Activated CD8-positive, alpha-beta memory T cell treated with anti-CD3 and anti-CD28 coated beads for 1 hour (primary cell): ENCODE results near the gene PRM2.

Source experiments
- DNase-seq, 2 donors: peaks; one replicate each; pipeline ENCODE4 v3.0.0-alpha.2; 2020; ENCODE audit warnings: low read depth in 1 of 2; ENCODE audit errors: extremely low read depth in 1 of 2

PRM2 gene

DNA sequence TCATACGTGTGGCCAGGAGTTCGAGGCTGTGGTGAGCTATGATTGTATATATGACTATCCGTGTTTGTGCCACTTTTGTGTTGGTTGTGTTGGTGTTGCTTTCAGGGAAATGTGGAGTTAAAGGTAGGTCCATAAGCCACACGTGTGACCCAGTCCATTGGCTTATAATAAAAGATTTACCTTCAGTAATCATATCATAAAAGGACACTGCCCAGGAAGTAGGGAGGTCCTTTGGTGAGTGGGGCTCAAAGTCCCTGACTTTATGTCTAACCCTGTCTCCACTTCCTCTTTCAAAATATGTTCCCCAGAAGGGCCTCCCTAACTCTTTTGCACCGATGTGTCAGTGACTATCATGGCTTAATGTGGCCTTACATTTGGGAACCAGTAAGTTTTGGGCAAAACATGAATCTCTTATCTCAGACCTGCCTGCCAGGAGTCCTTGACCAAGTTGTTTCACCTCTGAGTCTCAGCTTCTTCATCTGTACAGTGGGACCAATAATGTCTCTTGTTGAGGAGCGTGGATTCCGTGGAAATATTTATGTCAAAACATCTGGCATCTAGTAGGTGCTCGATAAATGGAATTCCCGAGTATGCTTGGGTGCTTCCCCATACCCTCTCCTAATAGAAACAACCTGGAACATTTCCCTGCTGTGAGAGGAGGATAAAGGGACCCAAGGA lies 12.0 kb downstream of the PRM2 start:
- no peak for DNase-seq

- no peak for DNase-seq
Measured at GRCh38 chr16:11263737-11264136, 12.5 kb downstream of the PRM2 start.

GRCh38 chr16:11262915-11263314 lies 13.4 kb downstream of the PRM2 start:
- no peak for DNase-seq

- DNase-seq = no peak
Measured at GRCh38 chr16:11260596-11260966, 15.7 kb downstream of the PRM2 start.

DNA sequence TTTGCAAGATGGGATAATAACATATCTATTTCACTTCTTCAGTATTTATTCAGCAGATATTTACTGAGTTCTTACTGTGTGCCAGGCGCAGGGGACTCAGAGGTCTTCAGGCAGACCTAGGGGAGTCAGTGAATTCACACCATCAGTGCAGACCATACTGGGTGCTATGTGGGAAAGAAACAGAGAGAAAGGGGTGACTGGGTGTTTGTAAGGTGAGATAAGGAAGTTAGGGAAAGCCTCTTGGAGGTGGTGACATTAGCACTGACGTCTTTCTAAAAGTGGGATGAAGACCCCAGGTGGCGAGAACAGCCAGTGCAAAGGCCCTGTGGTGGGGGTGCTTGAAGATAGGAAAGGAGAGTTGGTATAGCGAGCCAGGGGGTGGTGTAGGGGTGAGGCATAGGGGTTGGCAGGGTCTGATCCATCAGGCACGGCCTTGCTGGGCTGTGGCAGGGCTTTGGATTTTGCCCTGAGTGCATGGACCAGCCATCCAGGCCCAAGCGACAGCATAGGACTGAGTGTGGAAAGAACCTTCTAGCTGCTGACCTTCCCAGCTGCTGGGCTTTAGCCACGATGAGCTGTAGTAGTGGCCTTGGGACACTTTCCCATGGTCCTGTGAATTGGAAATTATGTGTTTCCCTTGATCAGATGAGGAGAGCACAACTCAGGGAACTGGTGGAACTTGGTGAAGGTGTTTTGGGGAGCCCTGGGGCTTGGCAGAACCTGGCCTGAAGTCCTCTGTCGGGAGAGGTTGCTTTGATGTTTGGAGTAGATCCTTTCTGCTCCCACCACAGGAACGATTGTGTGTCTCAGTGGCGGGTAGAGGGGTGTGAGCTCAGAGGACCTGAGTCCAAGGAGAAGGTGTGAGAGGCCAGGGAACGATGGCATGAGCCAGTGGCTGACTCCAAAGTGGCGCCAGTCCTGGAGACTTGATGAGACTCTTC lies 16.4 kb downstream of the PRM2 start:
- DNase-seq = no peak

DNA sequence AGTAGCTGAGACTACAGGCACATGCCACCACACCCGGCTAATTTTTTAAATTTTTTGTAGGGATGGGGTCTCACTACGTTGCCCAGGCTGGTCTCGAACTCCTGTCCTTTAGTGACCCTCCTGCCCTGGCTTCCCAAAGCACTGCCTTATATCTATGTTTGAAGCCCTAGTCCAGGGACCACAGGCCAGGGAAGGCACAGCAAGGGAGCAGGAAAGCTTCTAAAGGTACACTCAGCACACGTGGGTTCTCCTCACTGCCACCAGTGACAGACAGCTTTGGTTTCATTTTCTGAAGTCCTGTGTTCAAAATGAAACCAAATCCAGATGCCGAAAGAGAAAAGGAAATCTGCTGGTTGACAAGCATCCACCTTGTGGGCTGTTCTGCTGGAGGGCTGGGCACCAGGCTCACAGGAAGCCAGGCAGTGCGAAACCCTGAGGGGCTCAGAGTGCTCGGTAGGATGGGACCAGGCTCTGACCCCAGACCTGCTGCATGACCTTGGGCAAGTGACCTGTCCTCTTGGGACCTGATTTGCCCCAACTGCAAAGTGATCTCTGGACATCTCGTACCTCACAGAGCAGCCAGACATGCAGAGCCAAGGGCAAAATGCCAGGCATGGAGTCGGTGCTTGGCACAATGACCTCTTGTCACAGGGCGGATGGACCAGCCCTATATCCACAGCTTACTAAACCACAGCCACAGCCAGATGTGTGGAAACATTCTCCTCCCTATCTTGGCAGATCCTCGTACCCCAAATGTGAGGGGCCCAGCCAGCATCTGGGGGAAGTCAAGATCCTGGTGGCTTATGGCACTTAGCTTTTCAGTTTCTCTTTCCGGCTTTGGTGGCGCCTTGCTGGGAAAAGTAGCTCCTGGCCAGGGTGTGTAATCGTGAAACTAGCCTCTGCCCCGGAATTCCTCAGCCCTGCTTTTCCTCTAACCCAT lies 17.5 kb downstream of the PRM2 start:
- no peak for DNase-seq

- no peak for DNase-seq
Measured at GRCh38 chr16:11257131-11257938, 18.9 kb downstream of the PRM2 start.

- no peak for DNase-seq
Measured at GRCh38 chr16:11256661-11257130, 19.6 kb downstream of the PRM2 start.

- DNase-seq = peak; percentile 58 to 84
Measured at GRCh38 chr16:11255737-11256660, 20.3 kb downstream of the PRM2 start, which contains the start of gene SOCS1. Gene SOCS1 (minus strand): TSS chr16:11256204. CDS start chr16:11255478, 726 bp downstream.

DNA sequence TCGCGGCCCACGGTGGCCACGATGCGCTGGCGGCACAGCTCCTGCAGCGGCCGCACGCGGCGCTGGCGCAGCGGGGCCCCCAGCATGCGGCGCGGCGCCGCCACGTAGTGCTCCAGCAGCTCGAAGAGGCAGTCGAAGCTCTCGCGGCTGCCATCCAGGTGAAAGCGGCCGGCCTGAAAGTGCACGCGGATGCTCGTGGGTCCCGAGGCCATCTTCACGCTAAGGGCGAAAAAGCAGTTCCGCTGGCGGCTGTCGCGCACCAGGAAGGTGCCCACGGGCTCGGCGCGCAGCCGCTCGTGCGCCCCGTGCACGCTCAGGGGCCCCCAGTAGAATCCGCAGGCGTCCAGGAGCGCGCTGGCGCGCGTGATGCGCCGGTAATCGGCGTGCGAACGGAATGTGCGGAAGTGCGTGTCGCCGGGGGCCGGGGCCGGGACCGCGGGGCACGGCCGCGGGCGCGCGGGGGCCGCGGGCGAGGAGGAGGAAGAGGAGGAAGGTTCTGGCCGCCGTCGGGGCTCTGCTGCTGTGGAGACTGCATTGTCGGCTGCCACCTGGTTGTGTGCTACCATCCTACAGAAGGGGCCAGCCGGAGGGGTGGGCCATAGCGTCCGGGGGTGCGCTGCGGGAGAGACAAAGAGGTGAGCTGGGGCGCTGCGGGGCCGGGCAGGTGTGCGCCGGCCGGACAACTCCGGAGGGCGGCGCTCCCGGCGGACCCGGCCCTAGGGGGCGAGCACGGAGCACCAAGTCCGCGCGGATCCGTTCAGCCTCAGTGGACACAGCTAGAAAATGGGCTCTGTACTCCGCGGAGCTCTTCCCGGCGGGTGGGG lies 21.2 kb downstream of the PRM2 start:
- DNase-seq = no peak

DNA sequence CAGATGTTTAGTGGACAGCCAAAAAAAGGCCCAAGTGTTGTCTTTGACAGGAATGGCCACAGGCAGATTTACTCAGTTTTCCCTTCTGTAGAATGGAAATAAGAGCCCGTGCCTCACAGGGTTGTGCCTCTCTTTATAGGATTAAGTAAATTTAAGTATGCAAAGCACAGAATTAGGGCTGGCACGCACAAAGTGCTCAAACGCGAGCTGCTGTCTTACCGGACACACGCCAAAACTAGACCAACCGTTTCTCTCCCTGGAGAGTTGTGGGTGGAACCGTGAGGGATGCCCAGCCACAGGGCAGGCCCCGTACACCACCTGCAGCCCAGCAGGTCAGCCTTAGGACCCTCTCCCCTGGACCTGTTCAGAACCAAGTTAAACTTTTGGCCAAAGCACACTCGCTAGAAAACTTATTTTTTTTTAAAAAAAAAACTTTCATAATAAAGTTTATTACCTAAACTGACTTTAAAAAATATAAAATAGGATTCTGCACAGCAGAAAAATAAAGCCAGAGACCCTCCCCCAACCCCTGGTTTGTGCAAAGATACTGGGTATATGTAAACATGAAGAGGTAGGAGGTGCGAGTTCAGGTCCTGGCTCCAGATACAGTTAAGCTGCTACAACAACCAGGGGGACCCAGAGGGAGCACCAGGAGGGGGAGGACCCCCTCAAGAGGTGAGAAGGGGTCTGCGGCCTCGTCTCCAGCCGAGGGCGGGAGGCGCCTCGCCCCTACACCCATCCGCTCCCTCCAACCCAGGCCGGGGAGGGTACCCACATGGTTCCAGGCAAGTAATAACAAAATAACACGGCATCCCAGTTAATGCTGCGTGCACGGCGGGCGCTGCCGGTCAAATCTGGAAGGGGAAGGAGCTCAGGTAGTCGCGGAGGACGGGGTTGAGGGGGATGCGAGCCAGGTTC lies 22.0 kb downstream of the PRM2 start:
- DNase-seq = no peak

- DNase-seq = no peak
Measured at GRCh38 chr16:11253009-11253994, 23.0 kb downstream of the PRM2 start.

GRCh38 chr16:11252482-11252931 lies 23.8 kb downstream of the PRM2 start:
- DNase-seq = no peak

GRCh38 chr16:11251525-11252481 lies 24.5 kb downstream of the PRM2 start:
- DNase-seq = peak; percentile 58 to 59
